Measurements from ENCODE around the gene RPAP2. TPM values are rescaled to one million over a fixed set of nuclear protein-coding genes. Genes with fewer than 3 reads are reported as not detected.

Gene RPAP2
- total and polyA plus RNA-seq, 5 experiments from 2014 or later, result 15.3 to 48.4 (median 25.9) TPM

- Mint-ChIP-seq H3K4me1 (peaks cover 13 to 52% (median 35%) of the 10 kb centered on the region in 4 donors), H3K27me3 (no peaks in the 10 kb centered on the region), H3K9me3 (no peaks in the 10 kb centered on the region), H3K4me3 (peak overlapping the region; percentile 96 to 99 (median 98)), H3K27ac (peak overlapping the region; percentile 93 to 100 (median 98)), H3K36me3 (peaks cover 8 to 36% (median 14%) of the 10 kb centered on the region in 3 donors)
- no peak for DNase-seq
- no peak for ATAC-seq
- POLR2A ChIA-PET, result interaction anchor here (0.7 to 1.8 kb wide), 3 partner anchors 9 to 17 kb away, joined by 3 to 6 read pairs (median 6); no protein-coding TSS in a partner anchor
Measured at GRCh38 chr1:92299477-92300150, 755 bp downstream of the RPAP2 start.

GRCh38 chr1:92301021-92301420, 2.2 kb downstream of the RPAP2 start:
- POLR2A ChIA-PET, result interaction anchor here (1.3 kb wide), 1 partner anchor 188 kb away, joined by 4 read pairs; no protein-coding TSS in a partner anchor
- no peaks in the 10 kb centered on the region for H3K27me3 Mint-ChIP-seq
- no peak for ATAC-seq
- H3K36me3 Mint-ChIP-seq, result peaks cover 4 to 42% (median 15%) of the 10 kb centered on the region in 3 donors
- no peak for DNase-seq
- H3K9me3 Mint-ChIP-seq, result no peaks in the 10 kb centered on the region
- peak overlapping the region in 2 of 10 donors; percentile 29 to 40 for H3K4me3 Mint-ChIP-seq
- peak overlapping the region in 1 of 10 donors; percentile 8 for H3K27ac Mint-ChIP-seq
- H3K4me1 Mint-ChIP-seq, result peaks cover 11 to 45% (median 27%) of the 10 kb centered on the region in 4 donors

DNA sequence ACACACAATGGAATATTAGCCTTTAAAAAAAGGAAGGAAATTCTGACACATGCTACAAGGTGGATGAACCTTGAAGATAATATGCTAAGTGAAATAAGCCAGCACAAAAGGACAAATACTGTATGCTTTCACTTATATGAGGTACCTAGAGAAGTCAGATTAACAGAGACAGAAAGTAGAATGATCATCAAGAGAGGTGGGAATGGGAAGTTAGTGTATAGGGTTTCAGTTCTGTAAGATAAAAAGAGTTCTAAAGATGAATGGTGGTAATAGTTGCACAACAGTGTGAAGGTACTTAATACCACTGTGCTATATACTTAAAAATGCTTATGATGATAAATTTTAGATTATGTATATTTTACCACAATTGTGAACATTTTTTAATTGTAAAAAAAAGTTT, 7.2 kb downstream of the RPAP2 start:
- Mint-ChIP-seq H3K27me3 (no peaks in the 10 kb centered on the region), H3K9me3 (no peaks in the 10 kb centered on the region), H3K4me3 (no peak overlapping the region), H3K27ac (peak overlapping the region in 2 of 10 donors; percentile 24 to 59), H3K4me1 (peaks cover 0 to 14% (median 10%) of the 10 kb centered on the region in 4 donors), H3K36me3 (peaks cover 0 to 59% (median 10%) of the 10 kb centered on the region in 3 donors)
- POLR2A ChIA-PET, result no interaction called here
- no peak for ATAC-seq
- DNase-seq, result no peak

DNA sequence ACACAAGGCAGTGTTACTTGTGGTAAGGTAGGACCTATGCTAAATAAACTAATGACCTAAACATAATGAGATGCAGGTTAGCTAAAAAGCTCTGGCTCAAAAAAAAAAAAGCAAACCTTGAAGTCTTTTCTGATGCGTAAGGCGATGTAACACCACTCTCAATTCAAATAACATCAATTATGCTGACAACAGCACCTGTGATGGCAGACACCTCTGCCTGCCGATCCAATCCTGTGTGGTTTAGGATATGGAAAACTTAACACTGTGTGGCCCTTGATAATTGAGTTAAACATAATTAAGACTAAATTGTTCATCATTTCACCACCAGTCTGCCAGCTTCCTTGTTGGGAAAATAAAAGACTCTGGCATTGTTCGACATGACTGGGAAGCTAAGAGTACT, 9.1 kb downstream of the RPAP2 start:
- Mint-ChIP-seq H3K36me3 (peaks cover 0 to 58% (median 17%) of the 10 kb centered on the region in 3 donors), H3K4me1 (peaks cover 8 to 22% (median 16%) of the 10 kb centered on the region in 4 donors), H3K27me3 (no peaks in the 10 kb centered on the region), H3K4me3 (no peak overlapping the region), H3K9me3 (no peaks in the 10 kb centered on the region), H3K27ac (peak overlapping the region in 3 of 10 donors; percentile 6 to 30 (median 17))
- DNase-seq (no peak), ATAC-seq (no peak)
- POLR2A ChIA-PET, result interaction anchor here (2.5 kb wide), 1 partner anchor 9 kb away, joined by 6 read pairs; the partner anchor contains the start of genes GLMN and RPAP2

DNA sequence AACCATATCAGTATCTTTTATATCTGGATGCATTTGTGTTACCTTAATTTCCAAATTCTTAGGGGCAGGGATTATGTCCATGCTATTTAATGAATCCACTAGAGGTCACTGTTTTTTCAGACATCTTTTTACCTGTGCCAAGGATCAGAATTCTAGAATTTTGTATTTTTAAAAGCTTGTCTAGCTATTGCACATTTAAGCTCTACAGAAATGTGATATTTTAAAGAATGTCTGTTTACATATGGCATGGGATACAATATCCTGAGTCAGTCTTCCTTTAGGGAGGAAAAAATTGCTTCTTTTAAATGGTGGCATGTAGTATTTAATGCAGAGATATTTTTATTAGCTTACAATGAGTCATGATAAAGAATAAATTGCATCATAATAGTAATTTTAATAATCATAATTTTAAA, 11.3 kb downstream of the RPAP2 start:
- Mint-ChIP-seq H3K27me3 (no peaks in the 10 kb centered on the region), H3K36me3 (peaks cover 0 to 42% (median 14%) of the 10 kb centered on the region in 3 donors), H3K9me3 (peaks cover 0 to 5% (median 0%) of the 10 kb centered on the region in 9 donors), H3K27ac (peak overlapping the region in 2 of 10 donors; percentile 11 to 70), H3K4me1 (peaks cover 17 to 37% (median 29%) of the 10 kb centered on the region in 4 donors), H3K4me3 (no peak overlapping the region)
- ATAC-seq (peak; percentile 55 to 66), DNase-seq (peak in 3 of 10 donors; percentile 48 to 54 (median 48))
- POLR2A ChIA-PET, result interaction anchor here (0.9 kb wide), 1 partner anchor 314 kb away, joined by 3 read pairs; no protein-coding TSS in a partner anchor

GRCh38 chr1:92314024-92314423, 15.2 kb downstream of the RPAP2 start:
- peak overlapping the region; percentile 53 to 89 (median 81) for H3K27ac Mint-ChIP-seq
- H3K36me3 Mint-ChIP-seq, result peaks cover 0 to 9% (median 8%) of the 10 kb centered on the region in 3 donors
- ATAC-seq, result no peak
- H3K27me3 Mint-ChIP-seq, result no peaks in the 10 kb centered on the region
- peaks cover 33 to 75% (median 63%) of the 10 kb centered on the region in 4 donors for H3K4me1 Mint-ChIP-seq
- peak overlapping the region in 4 of 10 donors; percentile 9 to 23 (median 16) for H3K4me3 Mint-ChIP-seq
- POLR2A ChIA-PET, result interaction anchor here (0.7 to 1.7 kb wide), 8 partner anchors 16 to 642 kb away, joined by 3 to 6 read pairs (median 4); partner anchors contain the start of gene TGFBR3
- no peak for DNase-seq
- peaks cover 0 to 5% (median 0%) of the 10 kb centered on the region in 9 donors for H3K9me3 Mint-ChIP-seq

DNA sequence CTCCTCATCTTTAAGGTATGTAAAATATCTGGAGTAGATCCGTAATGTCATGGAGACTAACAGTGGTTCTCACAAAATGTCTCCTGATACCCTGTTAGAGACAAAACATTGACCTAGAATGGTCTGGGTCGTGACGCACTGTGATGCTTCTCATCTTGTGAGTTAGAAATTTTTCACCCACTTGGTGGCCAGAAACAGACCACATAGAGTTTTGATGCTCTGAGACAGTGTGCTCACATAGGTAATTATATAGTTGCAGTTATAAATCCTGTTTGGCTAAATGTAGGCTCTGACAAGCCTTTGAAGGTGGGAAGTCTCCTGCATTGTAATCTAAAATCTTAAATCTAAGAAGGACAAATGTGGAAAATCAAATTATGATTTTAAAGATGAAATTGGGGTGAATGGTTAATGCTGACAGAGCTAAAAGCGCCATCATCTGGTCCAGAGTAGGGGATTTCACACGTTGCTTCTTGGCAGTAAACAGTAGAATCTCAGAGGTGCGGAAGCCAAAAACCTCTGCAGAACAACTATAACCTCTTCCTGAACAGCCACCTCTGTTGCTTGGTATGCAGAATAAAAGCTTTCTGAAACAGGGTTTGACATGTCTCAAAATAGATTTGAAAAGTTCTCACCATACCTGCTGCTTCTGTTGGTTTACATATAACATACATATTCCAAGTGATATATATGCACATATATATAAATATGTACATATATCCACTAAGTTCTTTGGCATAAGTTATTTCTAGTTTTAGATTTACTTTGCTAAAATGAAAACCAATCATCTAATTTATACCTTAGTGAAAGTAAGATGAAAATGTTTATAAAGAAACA, 17.1 kb downstream of the RPAP2 start:
- Mint-ChIP-seq H3K36me3 (peaks cover 0 to 22% (median 16%) of the 10 kb centered on the region in 3 donors), H3K4me1 (peaks cover 33 to 78% (median 65%) of the 10 kb centered on the region in 4 donors), H3K9me3 (peaks cover 0 to 5% (median 0%) of the 10 kb centered on the region in 9 donors), H3K27ac (peak overlapping the region; percentile 53 to 91 (median 89)), H3K4me3 (peak overlapping the region in 9 of 10 donors; percentile 1 to 69 (median 33)), H3K27me3 (no peaks in the 10 kb centered on the region)
- ATAC-seq, result peak; percentile 83 to 89
- peak in 9 of 10 donors; percentile 21 to 74 (median 64) for DNase-seq
- POLR2A ChIA-PET, result interaction anchor here (0.6 to 4.5 kb wide), 8 partner anchors 13 to 222 kb away, joined by 3 to 34 read pairs (median 4); partner anchors contain the start of genes GFI1, GLMN and RPAP2

DNA sequence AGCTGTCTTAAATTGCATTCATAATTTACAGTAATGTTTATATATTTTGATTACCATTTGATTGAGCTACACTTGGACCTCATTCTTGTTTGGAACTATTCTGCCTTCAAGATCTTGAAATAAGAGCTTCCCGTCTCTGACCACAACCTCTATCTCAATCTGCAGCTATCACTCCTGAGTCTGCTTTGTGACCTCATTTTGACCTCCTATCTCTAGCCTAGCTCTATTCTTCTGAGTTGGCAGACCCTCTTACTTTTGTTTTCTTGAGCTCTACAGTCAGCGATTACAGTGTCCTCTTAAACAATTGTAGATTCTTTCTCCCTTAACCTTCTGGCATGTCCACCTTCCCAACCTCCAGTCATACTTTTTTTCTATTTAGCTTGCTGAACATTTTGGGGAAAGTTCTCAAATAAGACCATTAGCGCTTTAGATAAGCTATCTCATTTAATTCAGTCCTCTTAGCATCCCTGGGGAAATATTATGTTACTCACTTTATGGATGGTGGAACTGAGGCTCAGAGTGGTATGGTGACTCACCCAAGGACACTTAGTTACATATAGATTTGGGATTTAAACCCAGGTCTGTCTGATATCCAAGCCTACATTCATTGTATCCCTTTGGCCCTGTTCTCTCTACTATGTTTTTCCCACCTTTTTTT, 19.1 kb downstream of the RPAP2 start:
- Mint-ChIP-seq H3K9me3 (peaks cover 0 to 5% (median 0%) of the 10 kb centered on the region in 9 donors), H3K36me3 (peaks cover 0 to 20% (median 10%) of the 10 kb centered on the region in 3 donors), H3K4me3 (peak overlapping the region; percentile 17 to 74 (median 64)), H3K27me3 (no peaks in the 10 kb centered on the region), H3K4me1 (peaks cover 30 to 62% (median 55%) of the 10 kb centered on the region in 4 donors), H3K27ac (peak overlapping the region; percentile 58 to 91 (median 84))
- DNase-seq (peak in 5 of 10 donors; percentile 36 to 53 (median 47)), ATAC-seq (peak; percentile 52 to 61)
- POLR2A ChIA-PET, result interaction anchor here (0.5 to 4.5 kb wide), 6 partner anchors 19 to 653 kb away, joined by 3 to 34 read pairs (median 3); partner anchors contain the start of genes GFI1, GLMN, RPAP2 and RPL5

DNA sequence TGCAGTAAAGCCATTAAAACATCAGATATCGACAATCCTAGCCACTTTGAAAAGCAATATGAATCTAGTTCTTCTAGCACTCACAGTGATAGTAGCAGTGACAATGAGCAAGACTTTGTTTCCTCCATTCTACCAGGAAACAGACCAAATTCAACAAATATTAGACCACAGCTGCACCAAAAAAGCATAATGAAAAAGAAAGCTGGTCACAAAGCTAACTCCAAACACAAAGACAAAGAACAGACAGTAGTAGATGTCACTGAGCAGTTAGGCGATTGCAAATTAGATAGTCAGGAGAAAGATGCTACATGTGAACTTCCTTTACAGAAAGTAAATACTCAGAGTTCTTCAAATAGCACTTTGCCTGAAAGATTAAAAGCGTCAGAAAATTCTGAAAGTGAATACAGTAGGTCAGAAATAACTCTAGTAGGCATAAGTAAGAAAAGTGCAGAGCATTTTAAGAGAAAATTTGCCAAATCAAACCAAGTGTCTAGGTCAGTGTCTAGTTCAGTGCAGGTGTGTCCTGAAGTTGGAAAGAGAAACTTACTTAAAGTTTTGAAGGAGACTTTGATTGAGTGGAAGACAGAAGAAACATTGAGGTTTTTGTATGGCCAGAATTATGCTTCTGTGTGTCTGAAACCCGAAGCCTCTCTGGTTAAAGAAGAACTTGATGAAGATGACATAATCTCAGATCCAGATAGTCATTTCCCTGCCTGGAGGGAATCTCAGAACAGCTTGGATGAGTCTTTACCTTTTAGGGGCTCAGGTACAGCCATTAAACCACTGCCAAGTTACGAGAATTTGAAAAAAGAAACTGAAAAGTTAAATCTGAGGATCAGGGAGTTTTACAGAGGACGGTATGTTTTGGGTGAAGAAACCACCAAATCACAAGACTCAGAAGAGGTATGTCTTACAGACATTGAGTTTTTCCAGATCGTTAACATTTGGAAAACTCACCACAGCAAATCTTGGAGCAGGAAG, 24.9 kb downstream of the RPAP2 start:
- POLR2A ChIA-PET, result no interaction called here
- ATAC-seq, result no peak
- Mint-ChIP-seq H3K27ac (peak overlapping the region in 7 of 10 donors; percentile 13 to 86 (median 76)), H3K4me3 (peak overlapping the region in 6 of 10 donors; percentile 31 to 71 (median 44)), H3K27me3 (no peaks in the 10 kb centered on the region), H3K36me3 (peaks cover 40 to 69% (median 60%) of the 10 kb centered on the region in 3 donors), H3K9me3 (peaks cover 6 to 25% (median 17%) of the 10 kb centered on the region in 9 donors), H3K4me1 (peaks cover 13 to 24% (median 21%) of the 10 kb centered on the region in 4 donors)
- no peak for DNase-seq

GRCh38 chr1:92324784-92325183, 25.9 kb downstream of the RPAP2 start:
- POLR2A ChIA-PET, result no interaction called here

More at GRCh38 chr1:92324784-92325183, 25.9 kb downstream of the RPAP2 start:
- H3K27ac Mint-ChIP-seq, result peak overlapping the region in 4 of 10 donors; percentile 27 to 82 (median 76)
- no peak for ATAC-seq
- peaks cover 6 to 30% (median 17%) of the 10 kb centered on the region in 9 donors for H3K9me3 Mint-ChIP-seq
- no peak for DNase-seq
- peaks cover 43 to 75% (median 67%) of the 10 kb centered on the region in 3 donors for H3K36me3 Mint-ChIP-seq
- H3K4me1 Mint-ChIP-seq, result peaks cover 8 to 16% (median 13%) of the 10 kb centered on the region in 4 donors
- H3K27me3 Mint-ChIP-seq, result no peaks in the 10 kb centered on the region
- H3K4me3 Mint-ChIP-seq, result no peak overlapping the region
